Coronary artery (tissue), 2 donors: Measurements from ENCODE around the gene ALDH1A1.

Experiments used
- DNase-seq: peaks from one replicate; pipeline ENCODE4 v3.0.0-alpha.2; 2017; ENCODE audit warnings: low spot score
- H3K27ac ChIP-seq, 2 donors: fragments of 200-600 bp; sonication (generic); one replicate each; pipeline ENCODE4 v1.5.1; 2016 to 2019
- H3K4me3 ChIP-seq: fragments of 200-600 bp; sonication (generic); 2 replicates; pipeline ENCODE4 v1.5.1; 2016; ENCODE audit warnings: mild to moderate bottlenecking, moderate library complexity
- CTCF ChIP-seq: fragments of 200-600 bp; sonication (generic); IDR thresholded peaks from one replicate; pipeline ENCODE4 v1.5.1; 2019; ENCODE audit warnings: antibody characterized with exemption

ALDH1A1 gene

DNA sequence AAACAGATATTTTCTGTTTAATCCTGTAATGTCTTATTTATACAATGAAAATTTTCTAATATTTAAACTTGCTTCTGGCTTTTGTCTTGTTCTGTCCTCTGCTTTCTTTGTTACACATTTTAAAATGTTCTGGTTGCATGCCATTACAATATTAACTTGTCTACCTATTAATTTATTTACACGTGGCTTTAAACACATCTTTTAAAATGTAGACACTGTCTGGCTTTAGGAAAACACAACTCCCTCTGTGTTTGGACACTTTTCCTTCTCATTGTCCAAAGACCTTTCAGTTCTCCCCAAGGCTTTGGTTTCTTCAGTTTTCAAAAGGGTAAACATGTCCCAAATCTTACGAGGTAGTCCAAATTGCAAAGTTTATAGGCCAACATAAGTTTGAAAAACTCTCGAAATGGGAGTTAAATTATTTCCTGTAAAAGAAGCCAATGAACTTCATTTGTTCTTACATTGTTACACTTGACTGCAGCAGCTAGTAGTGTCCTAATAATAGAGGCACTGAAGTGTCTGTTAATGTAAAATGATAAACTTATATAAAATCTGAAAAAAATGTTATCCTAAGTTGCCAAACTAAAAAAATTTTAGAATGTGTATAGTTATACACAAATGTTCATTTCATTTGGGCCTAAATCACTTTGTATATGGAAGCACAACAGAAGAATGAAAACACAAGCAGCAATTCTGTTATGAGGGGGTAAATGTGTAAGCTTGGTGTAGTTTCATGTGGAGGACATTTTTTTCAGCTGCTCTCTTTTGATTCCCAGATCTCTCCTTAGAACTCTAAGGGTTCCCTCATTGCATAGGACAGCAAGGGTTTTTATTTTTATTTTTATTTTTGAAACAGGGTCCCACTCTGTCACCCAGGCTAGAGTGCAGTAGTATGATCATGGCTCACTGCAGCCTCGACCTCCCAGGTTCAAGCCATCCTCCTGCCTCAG is 53.8 kb downstream of the ALDH1A1 start:
- Histone ChIP-seq H3K4me3 (no peak overlapping the region), H3K27ac (no peak overlapping the region)
- no peak for DNase-seq
- TF ChIP-seq CTCF: no peak

DNA sequence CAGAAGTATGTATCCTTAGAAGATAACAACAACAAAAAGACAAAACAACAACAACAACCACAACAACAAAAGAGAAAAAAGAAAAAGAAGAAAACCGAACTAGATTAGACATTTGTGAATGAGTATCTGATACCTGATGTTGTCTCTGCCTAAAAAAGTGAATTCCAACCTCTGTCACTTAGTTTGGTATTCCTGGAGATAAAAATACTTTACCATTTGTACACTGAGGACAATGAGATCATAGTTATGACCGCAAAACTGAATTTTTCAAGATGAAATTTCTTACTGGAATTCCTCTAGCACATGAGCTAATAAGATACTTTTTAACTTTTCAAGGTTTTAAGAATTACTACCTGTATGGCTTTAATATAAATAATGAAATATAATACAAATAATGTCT is 54.5 kb downstream of the ALDH1A1 start:
- no peak for TF ChIP-seq CTCF
- no peak for DNase-seq
- Histone ChIP-seq H3K4me3 (no peak overlapping the region), H3K27ac (no peak overlapping the region)

DNA sequence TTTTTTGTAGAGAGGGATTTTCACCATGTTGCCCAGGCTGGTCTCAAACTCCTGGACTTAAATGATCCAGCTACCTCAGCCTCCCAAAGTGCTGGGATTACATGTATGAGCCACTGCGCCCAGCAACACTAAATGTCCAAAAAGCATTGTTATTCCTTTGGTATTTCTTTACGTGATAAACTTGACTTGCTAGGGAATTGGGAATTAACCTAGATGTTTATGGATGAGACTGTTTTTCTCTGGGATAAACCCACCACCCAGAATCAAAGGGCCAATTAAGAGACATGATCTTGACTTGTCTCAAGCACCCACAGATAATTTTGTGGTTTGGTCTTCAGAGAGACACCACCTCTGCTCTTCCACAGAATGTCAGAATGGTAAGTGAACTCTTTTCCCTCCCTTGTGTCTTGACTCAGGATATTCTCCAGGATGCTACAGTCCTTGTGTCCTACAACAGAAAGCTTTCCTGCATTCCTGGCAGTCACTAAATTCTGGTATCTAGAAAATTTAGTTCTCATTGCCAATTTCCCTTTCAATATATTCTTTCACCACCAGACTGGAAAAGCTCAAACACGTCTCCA is 55.7 kb downstream of the ALDH1A1 start:
- Histone ChIP-seq H3K27ac (no peak overlapping the region), H3K4me3 (no peak overlapping the region)
- no peak for DNase-seq
- no peak for TF ChIP-seq CTCF

DNA sequence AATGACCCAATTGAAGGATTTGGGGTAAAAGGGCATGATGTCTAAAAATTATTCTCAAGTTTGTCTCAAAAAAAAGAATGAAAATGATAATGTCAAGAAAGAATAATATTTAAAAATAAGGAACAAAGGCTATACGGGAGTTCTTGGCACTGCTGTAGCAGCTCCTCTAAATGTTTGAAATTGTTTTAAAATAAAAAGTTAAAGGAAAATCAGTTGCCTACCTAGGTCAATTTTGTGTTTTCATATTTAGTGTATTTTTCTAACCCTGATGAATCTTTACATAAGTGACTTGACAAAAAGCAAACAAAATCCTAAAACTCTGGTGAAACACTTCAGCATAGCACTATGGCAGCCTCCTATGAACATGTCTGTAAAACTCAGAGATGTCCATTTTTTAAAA is 56.4 kb downstream of the ALDH1A1 start:
- no peak overlapping the region for H3K4me3 ChIP-seq
- no peak overlapping the region for H3K27ac ChIP-seq
- TF ChIP-seq CTCF: no peak
- no peak for DNase-seq

- Histone ChIP-seq H3K4me3 (no peak overlapping the region), H3K27ac (no peak overlapping the region)
- no peak for TF ChIP-seq CTCF
- no peak for DNase-seq
Measured at GRCh38 chr9:72895122-72895521, 57.7 kb downstream of the ALDH1A1 start.

DNA sequence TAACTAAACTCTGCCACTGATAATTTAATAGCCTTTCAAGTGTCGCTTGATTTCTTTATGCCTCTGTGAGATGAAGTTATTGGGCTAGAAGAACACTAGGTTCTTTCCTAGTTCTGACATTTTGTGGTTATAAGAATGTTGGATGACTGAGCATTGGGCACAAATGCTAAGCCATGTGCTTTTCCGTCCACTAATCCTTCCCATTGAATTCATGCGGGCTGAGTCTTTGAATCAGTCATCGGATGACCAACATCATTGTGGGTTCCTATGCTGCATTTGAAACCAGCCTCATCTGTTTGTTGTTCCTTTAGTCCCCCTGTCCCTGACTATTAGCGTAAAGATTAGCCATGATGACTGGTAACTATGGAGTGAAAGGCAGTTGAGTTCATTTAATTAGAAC is 58.5 kb downstream of the ALDH1A1 start:
- no peak for TF ChIP-seq CTCF
- no peak overlapping the region for H3K4me3 ChIP-seq
- H3K27ac ChIP-seq: no peak overlapping the region
- no peak for DNase-seq

GRCh38 chr9:72893437-72893836 is 59.4 kb downstream of the ALDH1A1 start:
- Histone ChIP-seq H3K4me3 (no peak overlapping the region), H3K27ac (no peak overlapping the region)
- TF ChIP-seq CTCF: no peak
- no peak for DNase-seq
